ENCODE data around the gene TDRD9. TPM values are rescaled to one million over a fixed set of nuclear protein-coding genes. Genes with fewer than 3 reads are reported as not detected.
"Not testable (repeated sequence)": the region's sequence is repeated elsewhere in the genome, so short reads cannot be mapped to it uniquely, and the experiment has no call there.

TDRD9 gene
- total RNA-seq, 1 donor from 2014 or later: 0.53 TPM

DNA sequence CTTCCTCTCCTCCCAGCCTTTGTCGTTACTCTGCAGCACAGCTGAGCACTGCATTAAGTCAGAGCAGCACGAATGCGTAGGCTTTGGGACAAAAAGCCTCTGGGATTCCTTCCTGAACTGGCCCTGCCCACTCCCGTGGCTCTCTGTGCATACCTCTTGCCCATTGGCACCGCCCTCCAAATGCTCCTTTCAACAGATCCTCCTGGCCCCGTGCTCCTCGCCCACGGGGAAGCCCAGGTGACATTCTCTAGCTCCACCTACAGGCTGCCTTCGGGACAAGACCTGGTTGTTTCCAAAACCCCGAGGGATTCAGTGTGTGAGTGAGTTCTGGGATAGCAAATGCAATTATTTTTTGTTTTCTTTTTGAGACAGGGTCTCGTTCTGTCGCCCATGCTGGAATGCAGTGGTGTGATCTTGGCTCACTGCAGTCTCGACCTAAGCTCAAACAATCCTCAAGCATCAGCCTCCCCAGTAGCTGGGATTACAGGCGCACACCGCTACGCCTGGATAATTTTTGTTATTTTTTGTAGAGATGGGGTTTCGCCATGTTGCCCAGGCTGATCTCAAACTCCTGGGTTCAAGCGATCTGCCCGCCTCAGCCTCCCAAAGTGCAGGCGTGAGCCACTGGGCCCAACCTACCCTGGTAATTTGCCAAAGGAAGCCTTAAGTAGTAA lies 17.9 kb upstream of the TDRD9 start:
- TF ChIP-seq CTCF (IDR thresholded peaks at IDR 0.05; ENCODE audit: insufficient read depth, low read length, severe bottlenecking): peak; percentile 90
- no peak overlapping the region for H3K4me3 ChIP-seq (ENCODE audit: low read depth, low read length)
- peaks cover 5% of the 10 kb centered on the region for H3K36me3 ChIP-seq (ENCODE audit: control insufficient read depth, insufficient read depth, low read length)
- DNase-seq (ENCODE audit: low read depth) (peak; percentile 92), FAIRE-seq (peak; percentile 88)
- no peaks in the 10 kb centered on the region for H3K27me3 ChIP-seq (ENCODE audit: control insufficient read depth, insufficient read depth, low read length)

DNA sequence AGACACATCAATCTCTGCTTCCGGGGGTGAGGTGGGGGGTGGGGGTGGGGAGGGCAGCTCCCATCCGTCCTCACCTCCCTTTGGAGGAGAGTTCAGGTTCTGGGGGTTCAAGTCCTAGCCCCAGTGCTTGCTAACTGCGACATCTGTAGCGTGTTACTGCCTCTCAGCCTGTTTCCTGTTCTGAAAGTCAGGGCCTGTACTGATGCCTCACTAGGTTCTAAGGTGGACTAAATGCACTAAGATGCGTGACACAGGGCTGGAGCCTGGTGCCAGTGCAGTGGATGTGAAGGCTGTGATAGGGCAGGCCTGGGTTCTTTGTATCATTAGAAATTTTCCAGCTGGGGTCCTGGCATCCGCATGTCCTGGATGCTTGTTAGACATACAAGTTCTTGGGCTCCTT lies 17.3 kb upstream of the TDRD9 start:
- no peak for TF ChIP-seq CTCF (IDR thresholded peaks at IDR 0.05; ENCODE audit: insufficient read depth, low read length, severe bottlenecking)
- Histone ChIP-seq H3K4me3 (ENCODE audit: low read depth, low read length) (no peak overlapping the region), H3K27me3 (ENCODE audit: control insufficient read depth, insufficient read depth, low read length) (no peaks in the 10 kb centered on the region), H3K36me3 (ENCODE audit: control insufficient read depth, insufficient read depth, low read length) (peaks cover 5% of the 10 kb centered on the region)
- DNase-seq (ENCODE audit: low read depth) (no peak), FAIRE-seq (no peak)

- H3K27me3 ChIP-seq (ENCODE audit: control insufficient read depth, insufficient read depth, low read length): no peaks in the 10 kb centered on the region
- FAIRE-seq (no peak), DNase-seq (ENCODE audit: low read depth) (no peak)
- peaks cover 18% of the 10 kb centered on the region for H3K36me3 ChIP-seq (ENCODE audit: control insufficient read depth, insufficient read depth, low read length)
- H3K4me3 ChIP-seq (ENCODE audit: low read depth, low read length): no peak overlapping the region
- no peak for TF ChIP-seq CTCF (IDR thresholded peaks at IDR 0.05; ENCODE audit: insufficient read depth, low read length, severe bottlenecking)
Measured at GRCh38 chr14:103915616-103916015, 12.6 kb upstream of the TDRD9 start.

GRCh38 chr14:103916636-103917262 lies 11.5 kb upstream of the TDRD9 start:
- TF ChIP-seq CTCF (IDR thresholded peaks at IDR 0.05; ENCODE audit: insufficient read depth, low read length, severe bottlenecking): no peak
- no peaks in the 10 kb centered on the region for H3K27me3 ChIP-seq (ENCODE audit: control insufficient read depth, insufficient read depth, low read length)
- no peak for DNase-seq (ENCODE audit: low read depth)
- H3K4me3 ChIP-seq (ENCODE audit: low read depth, low read length): no peak overlapping the region
- FAIRE-seq: no peak
- H3K36me3 ChIP-seq (ENCODE audit: control insufficient read depth, insufficient read depth, low read length): peaks cover 18% of the 10 kb centered on the region

DNA sequence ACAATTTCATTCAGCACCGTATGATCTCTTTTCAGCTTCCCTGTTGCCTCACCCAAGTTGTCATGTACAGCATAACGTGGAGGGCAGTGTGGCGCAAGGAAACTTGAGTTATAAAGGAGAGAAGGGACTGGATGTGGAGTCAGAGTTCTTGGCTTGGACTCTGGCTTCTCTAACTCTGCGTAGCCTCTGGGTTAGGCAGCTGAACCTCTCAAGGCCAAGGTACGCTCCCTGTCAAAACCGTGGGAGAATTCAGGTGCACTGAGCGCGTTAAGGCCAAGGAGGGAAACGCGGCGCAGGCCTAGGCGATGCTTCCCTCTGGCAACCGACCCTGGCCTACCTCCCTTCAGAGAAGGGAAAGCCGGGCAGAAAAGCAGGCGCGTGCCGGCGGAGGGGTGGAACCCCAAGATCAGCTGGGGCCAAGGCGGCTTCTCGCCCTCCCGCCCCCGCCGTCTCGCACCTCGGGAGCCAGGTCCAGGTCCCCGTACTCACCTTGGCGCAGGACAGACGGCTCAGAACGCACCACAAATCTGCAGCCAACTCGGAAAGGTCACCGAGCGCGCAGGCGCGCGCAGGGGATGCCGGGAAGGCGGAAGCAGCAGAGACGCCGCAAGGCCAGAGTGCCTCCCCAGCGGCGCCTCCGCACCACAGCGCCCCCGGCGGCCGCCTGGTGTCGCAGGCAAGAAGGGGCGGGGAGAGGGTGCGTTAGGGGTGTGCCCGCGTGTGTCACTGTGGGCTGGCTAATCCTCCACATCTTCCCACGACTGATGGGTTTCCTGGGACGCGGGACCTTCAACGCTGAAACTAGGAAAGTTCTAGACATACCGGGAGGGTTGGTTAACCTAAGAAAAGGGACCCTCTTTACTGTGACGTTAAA lies 7.0 kb upstream of the TDRD9 start:
- peak overlapping the region; percentile 78 for H3K4me3 ChIP-seq (ENCODE audit: low read depth, low read length)
- TF ChIP-seq CTCF (IDR thresholded peaks at IDR 0.05; ENCODE audit: insufficient read depth, low read length, severe bottlenecking): peak; percentile 100
- peak; percentile 83 for DNase-seq (ENCODE audit: low read depth)
- no peak for FAIRE-seq
- H3K27me3 ChIP-seq (ENCODE audit: control insufficient read depth, insufficient read depth, low read length): no peaks in the 10 kb centered on the region
- peaks cover 13% of the 10 kb centered on the region for H3K36me3 ChIP-seq (ENCODE audit: control insufficient read depth, insufficient read depth, low read length)

DNA sequence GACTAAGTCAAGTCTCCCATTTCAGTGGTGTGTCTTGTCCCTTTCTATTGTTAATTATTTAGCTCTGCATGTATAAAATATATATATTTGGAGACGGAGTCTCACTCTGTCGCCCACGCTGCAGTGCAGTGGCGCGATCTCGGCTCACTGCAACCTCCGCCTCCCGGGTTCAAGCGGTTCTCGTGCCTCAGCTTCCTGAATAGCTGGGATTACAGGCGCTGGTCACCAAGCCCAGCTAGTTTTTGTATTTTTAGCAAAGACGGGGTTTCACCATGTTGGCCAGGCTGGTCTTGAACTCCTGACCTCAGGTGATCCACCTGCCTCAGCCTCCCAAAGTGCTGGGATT lies 6.4 kb upstream of the TDRD9 start:
- H3K27me3 ChIP-seq (ENCODE audit: control insufficient read depth, insufficient read depth, low read length); H3K4me3 ChIP-seq (ENCODE audit: low read depth, low read length); DNase-seq (ENCODE audit: low read depth); FAIRE-seq: not testable (repeated sequence)
- peaks cover 10% of the 10 kb centered on the region for H3K36me3 ChIP-seq (ENCODE audit: control insufficient read depth, insufficient read depth, low read length)
